SK-N-MC (cell line): ENCODE measurements around the gene SLC3A2.

ENCODE experiments used
- FOXP2 ChIP-seq: optimal IDR thresholded peaks from 2 replicates; pipeline ENCODE3; 2011; ENCODE audit warnings: mild to moderate bottlenecking, moderate library complexity; ENCODE audit not compliant: insufficient read depth; ENCODE audit errors: extremely low read length, control extremely low read depth
- POLR2AphosphoS5 ChIP-seq: IDR thresholded peaks from 2 replicates; pipeline ENCODE4 v1.6.1; 2012; ENCODE audit warnings: mild to moderate bottlenecking, low read depth, low read length, borderline replicate concordance

- TF ChIP-seq POLR2AphosphoS5 (no peak), FOXP2 (no peak)
Observed at GRCh38 chr11:62905927-62906531, 25.3 kb downstream of the SLC3A2 start.
